Hypothalamus (tissue), 51 donors: ENCODE measurements around the gene IGSF9B.

Source experiments
- DNase-seq, 51 donors: peaks; one replicate each; lab custom pipeline; 2025; lab: John Stamatoyannopoulos, UW

Gene IGSF9B

GRCh38 chr11:133925756-133926155, 31.0 kb downstream of the IGSF9B start:
- no peak for DNase-seq

GRCh38 chr11:133924661-133925060, 32.1 kb downstream of the IGSF9B start:
- DNase-seq = no peak

GRCh38 chr11:133922078-133922870, 34.5 kb downstream of the IGSF9B start:
- DNase-seq = no peak

- DNase-seq = no peak
Observed at GRCh38 chr11:133921513-133921912, 35.3 kb downstream of the IGSF9B start.

GRCh38 chr11:133921026-133921425, 35.7 kb downstream of the IGSF9B start:
- no peak for DNase-seq

- no peak for DNase-seq
Observed at GRCh38 chr11:133920109-133920990, 36.4 kb downstream of the IGSF9B start.

GRCh38 chr11:133919330-133920108, 37.2 kb downstream of the IGSF9B start:
- no peak for DNase-seq

GRCh38 chr11:133918608-133919260, 38.0 kb downstream of the IGSF9B start:
- no peak for DNase-seq

- DNase-seq = no peak
Observed at GRCh38 chr11:133917921-133918607, 38.7 kb downstream of the IGSF9B start.

- no peak for DNase-seq
Observed at GRCh38 chr11:133916784-133917440, 39.9 kb downstream of the IGSF9B start.

- no peak for DNase-seq
Observed at GRCh38 chr11:133913761-133914160, 43.0 kb downstream of the IGSF9B start.

GRCh38 chr11:133911171-133911570, 45.6 kb downstream of the IGSF9B start:
- no peak for DNase-seq

GRCh38 chr11:133910101-133910500, 46.7 kb downstream of the IGSF9B start:
- DNase-seq = no peak

GRCh38 chr11:133908827-133909226, 47.9 kb downstream of the IGSF9B start:
- DNase-seq = no peak

GRCh38 chr11:133907841-133908241, 48.9 kb downstream of the IGSF9B start:
- no peak for DNase-seq

GRCh38 chr11:133907216-133907615, 49.6 kb downstream of the IGSF9B start:
- DNase-seq = no peak

- no peak for DNase-seq
Observed at GRCh38 chr11:133906746-133907145, 50.0 kb downstream of the IGSF9B start.

GRCh38 chr11:133906241-133906640, 50.5 kb downstream of the IGSF9B start:
- no peak for DNase-seq

GRCh38 chr11:133905677-133906156, 51.1 kb downstream of the IGSF9B start:
- DNase-seq = no peak
